Cerebellar cortex (tissue), 1 donor: ENCODE data around the gene COIL.

ENCODE experiments used
- DNase-seq: peaks from one replicate; pipeline ENCODE4 v3.0.0-alpha.2; 2015; ENCODE audit warnings: low spot score

Gene COIL

GRCh38 chr17:56909742-56910508 lies 50.9 kb downstream of the COIL start:
- DNase-seq = no peak

GRCh38 chr17:56908001-56908542 lies 52.8 kb downstream of the COIL start:
- DNase-seq = no peak

- no peak for DNase-seq
Observed at GRCh38 chr17:56903560-56903959, 57.3 kb downstream of the COIL start.

GRCh38 chr17:56902348-56902747 lies 58.5 kb downstream of the COIL start:
- DNase-seq = no peak

- no peak for DNase-seq
Observed at GRCh38 chr17:56899403-56899802, 61.4 kb downstream of the COIL start.

GRCh38 chr17:56898874-56899273 lies 62.0 kb downstream of the COIL start:
- DNase-seq = no peak

GRCh38 chr17:56897646-56898424 lies 63.0 kb downstream of the COIL start:
- no peak for DNase-seq

- DNase-seq = no peak
Observed at GRCh38 chr17:56896968-56897359, 63.9 kb downstream of the COIL start.

- DNase-seq = no peak
Observed at GRCh38 chr17:56896217-56896967, 64.5 kb downstream of the COIL start.

GRCh38 chr17:56894859-56895455 lies 65.9 kb downstream of the COIL start:
- DNase-seq = no peak

GRCh38 chr17:56893503-56893902 lies 67.3 kb downstream of the COIL start:
- no peak for DNase-seq

- no peak for DNase-seq
Observed at GRCh38 chr17:56892333-56892732, 68.5 kb downstream of the COIL start.

GRCh38 chr17:56891751-56892150 lies 69.1 kb downstream of the COIL start:
- no peak for DNase-seq

GRCh38 chr17:56890906-56891674 lies 69.8 kb downstream of the COIL start:
- no peak for DNase-seq

GRCh38 chr17:56890390-56890789 lies 70.5 kb downstream of the COIL start:
- DNase-seq = no peak
